Stimulated activated CD4-positive, alpha-beta T cell treated with anti-CD3 and anti-CD28 coated beads, Interleukin-1b, Interleukin-23, amount 100 ng/mL, for 48 hours (primary cell): ENCODE data around the gene TKT.
A peak's percentile ranks its signal among the peaks of the same experiment; 100 is the strongest.

Source experiments
- DNase-seq: peaks from one replicate; pipeline ENCODE4 v3.0.0-alpha.2; 2020

The TKT gene

DNA sequence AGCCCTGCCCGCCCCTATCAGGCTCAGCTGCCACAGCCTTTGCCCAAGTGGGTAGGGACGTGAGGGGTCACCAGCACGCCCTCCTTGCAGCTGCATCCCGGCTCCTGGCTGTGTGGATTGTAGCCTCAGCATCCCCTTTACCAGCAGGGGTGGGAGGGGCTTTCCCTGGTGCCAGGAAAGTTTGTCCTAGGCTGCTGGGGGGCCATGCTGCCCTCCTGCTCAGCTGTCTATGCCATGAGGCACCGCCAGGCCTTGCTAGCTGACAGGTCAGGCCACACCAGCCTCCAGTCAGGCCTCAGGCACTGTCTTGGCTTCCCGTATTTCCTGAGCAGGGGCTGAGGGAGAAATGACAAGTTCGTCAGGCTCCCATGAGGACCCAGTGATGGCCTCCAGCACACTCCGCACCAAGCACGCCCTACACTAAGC, 32.3 kb downstream of the TKT start:
- DNase-seq: no peak

GRCh38 chr3:53223025-53223424, 32.8 kb downstream of the TKT start:
- DNase-seq: no peak

GRCh38 chr3:53222183-53222901, 33.5 kb downstream of the TKT start:
- no peak for DNase-seq

GRCh38 chr3:53221827-53222182, 34.0 kb downstream of the TKT start:
- DNase-seq: no peak

DNA sequence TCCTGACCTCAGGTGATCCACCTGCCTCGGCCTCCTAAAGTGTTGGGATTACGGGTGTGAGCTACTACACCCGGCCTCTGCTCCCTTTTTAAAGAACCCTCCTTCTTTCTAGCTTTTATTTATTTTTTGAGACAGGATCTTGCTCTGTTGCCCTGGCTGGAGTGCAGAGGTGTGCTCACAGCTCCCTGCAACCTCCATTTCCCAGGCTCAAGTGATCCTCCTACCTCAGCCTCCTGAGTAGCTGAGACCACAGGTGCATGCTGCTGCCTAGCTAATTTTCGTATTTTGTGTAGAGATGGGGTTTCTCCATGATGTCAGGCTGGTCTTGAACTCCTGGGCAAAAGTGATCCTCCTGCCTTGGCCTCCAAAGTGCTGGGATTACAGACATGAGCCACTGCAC, 34.5 kb downstream of the TKT start:
- no peak for DNase-seq

GRCh38 chr3:53219895-53220483, 35.8 kb downstream of the TKT start:
- DNase-seq: peak; percentile 82

GRCh38 chr3:53218131-53218530, 37.7 kb downstream of the TKT start:
- no peak for DNase-seq

DNA sequence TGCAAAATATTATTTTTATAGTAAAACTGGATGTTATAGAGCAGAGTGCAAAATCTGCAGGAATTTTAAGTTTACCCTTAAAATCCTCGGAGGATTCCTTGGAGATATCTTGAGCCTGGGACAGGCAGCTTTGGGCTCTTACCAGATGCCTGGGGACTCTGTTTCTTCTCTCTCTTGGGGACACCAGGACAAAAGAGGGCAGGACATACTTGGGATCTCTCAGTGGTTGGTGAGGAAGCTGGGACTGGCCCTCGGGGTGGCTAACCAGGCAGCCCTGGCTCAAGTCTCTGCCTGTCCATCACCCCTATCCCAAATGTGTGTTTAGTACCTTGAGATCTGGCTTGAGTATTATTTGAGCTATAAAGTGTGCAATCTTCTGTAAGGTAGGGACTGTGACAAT, 38.6 kb downstream of the TKT start:
- DNase-seq: no peak

DNA sequence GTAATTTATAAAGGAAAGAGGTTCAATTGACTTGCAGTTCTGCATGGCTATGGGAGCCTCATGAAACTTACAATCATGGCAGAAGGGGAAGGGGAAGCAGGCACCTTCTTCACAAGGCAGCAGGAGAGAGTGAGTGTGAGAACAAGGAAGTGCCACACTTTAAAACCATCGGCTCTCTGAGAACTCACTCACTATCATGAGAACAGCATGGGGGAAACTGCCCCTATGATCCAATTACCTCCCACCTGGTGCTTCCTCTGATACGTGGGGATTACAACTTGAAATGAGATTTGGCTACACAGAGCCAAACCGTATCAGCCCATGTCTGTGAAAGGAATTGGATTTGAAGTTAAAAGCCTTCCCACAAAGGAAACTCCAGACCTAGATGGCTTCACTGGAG, 39.1 kb downstream of the TKT start:
- no peak for DNase-seq

DNA sequence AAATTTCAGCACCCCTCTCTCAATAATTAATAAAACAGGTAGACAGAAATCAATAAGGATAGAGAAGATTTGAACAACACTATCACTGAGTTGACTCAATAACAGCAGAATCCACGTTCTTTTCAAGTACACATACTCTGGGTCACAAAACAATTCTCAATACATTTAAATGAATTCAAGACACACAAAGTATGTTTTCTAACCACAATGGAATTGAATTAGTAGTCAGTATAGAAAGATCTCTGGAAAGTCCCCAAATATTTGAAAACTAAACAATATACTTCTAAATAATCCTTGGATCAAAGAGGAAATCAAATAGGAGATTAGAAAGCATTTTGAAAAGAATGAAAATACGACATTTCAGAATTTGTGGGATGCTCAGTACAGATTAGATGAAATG, 40.0 kb downstream of the TKT start:
- DNase-seq: no peak

- no peak for DNase-seq
These were observed 42.5 kb downstream of the TKT start for GRCh38 chr3:53213276-53213675.

DNA sequence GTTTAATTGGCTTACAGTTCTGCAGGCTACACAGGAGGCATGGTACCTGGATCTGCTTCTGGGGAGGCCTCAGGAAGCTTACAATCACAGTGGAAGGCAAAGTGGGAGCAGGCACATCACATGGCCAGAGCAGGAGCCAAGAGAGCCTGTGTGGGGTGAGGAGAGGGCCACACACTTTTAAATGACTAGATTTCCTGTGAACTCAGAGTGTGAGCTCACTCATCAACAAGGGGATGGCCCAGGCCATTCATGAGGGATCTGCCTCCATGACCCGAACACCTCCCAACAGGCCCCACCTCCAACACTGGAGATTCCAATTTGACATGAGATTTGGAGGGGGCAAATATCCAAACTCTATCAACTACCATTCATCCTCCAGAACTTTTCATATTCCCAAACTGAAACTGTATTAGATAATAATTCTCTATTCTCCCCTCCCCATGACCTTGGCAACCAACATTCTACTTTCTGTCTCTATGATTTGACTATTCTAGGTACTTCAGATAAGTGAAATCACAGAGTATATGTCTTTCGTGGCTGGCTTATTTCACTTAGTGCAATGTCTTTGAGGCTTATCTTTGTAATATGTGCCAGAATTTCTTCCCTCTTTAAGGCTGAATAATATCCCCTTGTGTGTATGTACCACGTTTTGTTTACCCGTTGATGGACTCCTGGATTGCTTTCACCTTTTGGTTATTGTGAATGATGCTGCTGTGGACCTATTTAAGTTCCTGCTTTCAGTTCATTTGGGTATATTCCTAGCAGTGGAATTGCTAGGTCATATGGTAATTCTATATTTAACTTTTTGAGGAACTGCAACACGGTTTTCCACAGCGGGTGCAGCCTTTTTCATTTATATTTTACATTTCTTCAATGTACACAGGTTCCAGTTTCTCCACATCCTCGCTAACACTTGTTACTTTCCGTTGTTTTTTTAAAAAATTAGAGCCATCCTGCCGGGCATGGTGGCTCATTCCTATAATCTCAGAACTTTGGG, 43.8 kb downstream of the TKT start:
- DNase-seq: no peak

- DNase-seq: no peak
These were observed 53.3 kb downstream of the TKT start for GRCh38 chr3:53202331-53203015.

DNA sequence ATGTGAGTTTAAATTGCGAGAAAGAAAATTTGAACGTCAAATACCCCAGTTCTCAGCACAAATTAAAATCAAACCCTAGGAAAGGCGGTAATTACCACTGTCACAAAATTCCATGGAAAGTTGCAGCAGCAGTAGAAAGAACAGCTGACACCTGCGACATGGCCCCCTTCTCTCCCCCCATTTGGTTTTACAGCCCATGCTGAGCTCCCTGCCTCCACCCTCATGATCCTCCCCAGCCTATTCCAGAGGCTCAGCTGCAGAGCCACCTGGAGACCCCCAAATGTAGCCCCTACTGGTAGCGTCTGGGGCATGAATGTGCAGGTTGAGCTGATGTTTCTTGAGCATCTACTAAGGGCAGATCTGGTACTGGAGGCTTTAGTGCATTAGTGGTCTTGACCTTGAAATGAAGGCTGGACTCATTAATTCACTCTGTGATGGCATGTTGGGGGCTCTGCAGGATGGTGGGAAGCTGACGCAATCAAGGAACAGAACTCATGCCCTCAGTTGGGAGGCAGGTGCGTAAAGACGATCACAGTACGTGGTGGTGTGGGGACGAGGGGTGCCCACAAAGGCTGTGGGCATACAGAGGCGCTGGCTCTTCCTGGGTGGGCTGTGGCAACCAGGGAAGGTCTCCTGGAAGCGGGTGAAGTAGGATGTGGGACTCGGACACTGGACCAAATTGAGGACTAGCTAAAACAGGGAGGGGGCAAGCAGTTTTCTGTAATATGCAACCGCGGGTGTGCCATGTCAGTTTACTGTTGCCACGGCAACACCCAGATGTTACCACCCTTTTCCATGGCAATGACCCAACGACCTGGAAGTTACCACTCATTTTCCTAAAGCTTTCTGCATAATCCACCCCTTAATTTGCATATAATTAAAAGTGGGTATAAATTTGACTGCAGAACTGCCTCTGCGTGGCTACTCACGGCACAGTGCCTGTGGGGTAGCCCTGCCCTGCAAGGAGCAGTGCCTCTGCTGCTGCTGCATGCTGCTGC, 55.0 kb downstream of the TKT start:
- DNase-seq: no peak

- DNase-seq: no peak
These were observed 56.0 kb downstream of the TKT start for GRCh38 chr3:53199834-53200233.

GRCh38 chr3:53198996-53199395, 56.8 kb downstream of the TKT start:
- no peak for DNase-seq

DNA sequence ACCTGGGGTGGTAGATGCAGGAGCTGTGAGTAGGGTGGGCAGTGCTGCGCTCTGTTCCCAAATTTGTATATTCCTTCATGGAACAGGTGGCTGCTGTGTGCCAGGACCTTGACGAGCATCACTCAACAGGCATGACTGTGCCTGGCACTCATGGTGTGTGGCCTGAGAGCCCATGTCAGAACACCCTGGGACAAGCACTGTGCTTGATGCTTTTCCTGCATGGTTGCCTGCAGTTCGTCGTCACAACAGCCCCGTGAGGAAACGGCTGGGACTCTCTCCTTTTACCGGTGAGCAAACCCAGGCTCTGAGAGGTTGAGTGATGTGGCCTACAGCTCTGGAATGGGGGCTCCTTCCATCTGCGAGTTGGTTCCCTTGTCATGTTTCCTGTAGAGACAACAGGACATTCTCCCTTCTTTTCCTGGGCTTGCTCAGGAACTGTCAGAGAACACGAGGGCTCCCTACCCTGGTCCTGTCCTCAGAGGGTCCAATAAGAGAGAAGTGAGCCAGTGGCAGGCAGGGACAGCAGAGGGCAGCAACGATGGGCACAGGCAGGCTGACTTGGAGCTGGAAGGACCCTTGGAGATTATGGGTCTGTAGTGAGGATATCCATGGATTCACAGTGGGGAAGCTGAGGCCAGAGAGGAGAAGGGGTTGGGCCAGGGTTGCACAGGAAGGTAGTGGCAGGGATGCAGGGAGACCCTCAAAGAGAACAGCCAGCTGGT, 57.4 kb downstream of the TKT start:
- no peak for DNase-seq

DNA sequence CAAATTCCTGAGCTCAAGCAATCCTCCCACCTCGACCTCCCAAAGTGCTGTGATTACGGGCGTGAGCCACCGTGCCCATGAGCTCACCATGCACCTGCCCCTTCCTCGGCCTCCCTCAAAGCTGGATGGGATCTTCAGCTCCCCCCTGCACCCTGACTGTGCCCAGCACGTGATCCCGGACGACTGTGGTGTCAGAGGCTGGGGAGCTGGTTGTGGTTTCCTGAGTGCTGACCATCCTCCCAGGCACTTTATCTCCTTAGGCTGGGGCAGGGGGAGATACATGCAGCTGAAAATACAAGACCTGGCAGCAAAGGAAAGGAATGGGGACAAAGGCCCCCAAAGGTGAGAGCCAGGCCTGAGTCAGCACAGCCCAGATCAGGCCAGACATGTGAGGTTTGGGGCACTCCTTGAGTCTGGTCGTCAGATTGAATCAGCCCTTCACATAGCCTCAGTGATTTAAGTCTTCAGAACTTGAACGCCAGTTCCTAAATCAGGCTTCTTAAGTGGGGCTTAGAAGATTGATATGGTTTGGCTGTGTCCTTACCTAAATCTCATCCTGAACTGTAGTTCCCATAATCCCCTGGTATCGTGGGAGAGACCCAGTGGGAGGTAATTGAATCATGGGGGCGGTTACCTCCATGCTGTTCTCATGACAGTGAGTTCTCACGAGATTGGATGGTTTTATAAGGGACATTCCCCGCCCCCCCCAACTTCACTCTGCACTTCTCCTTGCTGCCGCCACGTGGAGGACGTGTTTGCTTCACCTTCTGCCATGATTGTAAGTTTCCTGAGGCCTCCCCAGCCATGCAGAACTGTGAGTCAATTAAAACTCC, 59.0 kb downstream of the TKT start:
- peak; percentile 62 for DNase-seq

GRCh38 chr3:53195602-53196574, 59.9 kb downstream of the TKT start:
- peak; percentile 46 for DNase-seq
